ENCODE data around the gene CREB1.
A peak's percentile ranks its signal among the peaks of the same experiment; 100 is the strongest.
"Not testable (repeated sequence)": the region's sequence is repeated elsewhere in the genome, so short reads cannot be mapped to it uniquely, and the experiment has no call there.

CREB1 gene

DNA sequence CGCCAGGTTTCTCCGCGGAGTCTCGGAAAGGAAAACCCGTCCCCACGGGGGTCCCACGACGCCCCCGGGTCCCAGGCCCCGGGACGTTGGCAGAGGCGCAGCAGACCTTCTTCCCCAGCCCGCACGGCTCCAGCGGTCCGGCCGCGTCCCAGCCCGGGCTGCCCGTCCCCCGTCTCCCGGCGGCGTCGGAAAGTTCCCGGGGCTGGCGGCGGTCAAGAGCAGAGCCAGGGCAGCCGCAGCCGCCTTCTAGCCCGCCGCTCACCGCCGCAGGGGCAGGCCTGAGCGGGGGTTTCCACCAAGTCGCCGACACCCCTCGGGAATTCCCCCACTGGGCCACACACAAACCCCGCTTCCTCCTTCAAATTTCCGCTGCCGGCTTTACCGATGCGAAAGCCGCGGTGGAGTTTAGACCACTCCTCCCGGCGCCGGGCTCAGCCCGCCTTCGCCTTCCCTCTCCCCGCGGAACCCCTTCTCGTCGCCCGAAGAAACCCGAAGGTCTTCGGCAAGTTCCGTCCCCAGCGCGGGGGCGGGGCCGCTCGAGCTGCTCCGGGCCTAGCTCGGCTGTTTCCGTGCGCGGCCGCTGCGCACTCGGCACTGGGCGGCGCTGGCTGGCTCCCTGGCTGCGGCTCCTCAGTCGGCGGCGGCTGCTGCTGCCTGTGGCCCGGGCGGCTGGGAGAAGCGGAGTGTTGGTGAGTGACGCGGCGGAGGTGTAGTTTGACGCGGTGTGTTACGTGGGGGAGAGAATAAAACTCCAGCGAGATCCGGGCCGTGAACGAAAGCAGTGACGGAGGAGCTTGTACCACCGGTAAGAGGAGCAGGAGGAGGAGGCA, at the start of gene CREB1:
Gene CREB1, plus strand, starts transcription at position 633 of the 830 bp plus-strand sequence. CDS start 25,674 bp downstream, outside the sequence.
- in situ Hi-C loops (cut with MboI; ENCODE audit: low pct_unique_long_range_greater_than_20kb, low sequenced_read_pairs), result no loop called here
- DNase-seq, result peak; percentile 99

DNA sequence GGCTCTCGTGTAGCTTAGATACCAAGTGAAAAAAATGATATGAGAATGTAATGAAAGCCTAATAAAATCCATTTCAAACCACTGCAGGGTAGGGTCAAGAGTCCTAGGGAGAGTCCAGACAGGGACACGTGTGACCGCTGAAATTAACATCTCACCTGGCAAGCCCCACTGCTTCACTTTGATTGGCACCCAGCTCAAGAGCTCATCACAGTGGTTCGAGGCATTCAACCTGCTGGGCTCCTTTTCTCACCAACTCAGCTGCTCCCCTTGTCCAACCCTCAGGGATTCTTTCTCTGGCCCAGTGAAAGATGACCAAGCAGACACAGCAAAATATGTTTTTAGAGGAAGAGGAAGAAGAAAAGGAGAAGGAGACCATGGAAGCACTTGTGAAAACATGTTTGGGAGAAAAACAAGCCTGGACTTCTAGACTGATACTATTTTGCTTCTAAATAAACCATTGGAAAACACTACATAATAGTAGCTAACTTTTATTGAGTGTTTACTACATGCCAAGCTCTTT, 49.2 kb upstream of the CREB1 start:
- in situ Hi-C loops (cut with MboI; ENCODE audit: low pct_unique_long_range_greater_than_20kb, low sequenced_read_pairs), result no loop called here
- no peak for DNase-seq

DNA sequence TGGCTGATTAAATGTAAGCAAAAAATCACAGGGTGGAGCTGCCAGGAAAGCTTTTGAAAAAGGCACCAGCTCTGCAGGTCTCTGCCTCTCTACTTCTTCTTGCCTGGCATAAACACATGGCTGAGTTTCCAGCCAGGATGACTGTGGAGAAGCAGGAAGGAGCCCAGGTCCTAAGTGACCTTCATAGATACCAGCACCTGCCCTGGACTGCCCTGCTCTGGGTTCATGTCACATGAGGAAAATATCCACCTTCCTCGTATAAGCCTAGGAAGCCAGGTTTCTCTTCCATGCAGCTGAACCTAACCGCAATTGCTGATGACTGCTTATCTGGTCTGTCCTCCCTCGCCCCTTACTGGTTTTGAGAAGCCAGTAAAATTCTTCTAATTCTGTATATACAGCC, 47.8 kb upstream of the CREB1 start:
- in situ Hi-C loops (cut with MboI; ENCODE audit: low pct_unique_long_range_greater_than_20kb, low sequenced_read_pairs), result no loop called here
- peak; percentile 44 for DNase-seq

- in situ Hi-C loops (cut with MboI; ENCODE audit: low pct_unique_long_range_greater_than_20kb, low sequenced_read_pairs), result no loop called here
- DNase-seq, result no peak
Measured at GRCh38 chr2:207482630-207483029, 47.1 kb upstream of the CREB1 start.

GRCh38 chr2:207483066-207483465, 46.7 kb upstream of the CREB1 start:
- in situ Hi-C loops (cut with MboI; ENCODE audit: low pct_unique_long_range_greater_than_20kb, low sequenced_read_pairs), result no loop called here

GRCh38 chr2:207483477-207483876, 46.3 kb upstream of the CREB1 start:
- in situ Hi-C loops (cut with MboI; ENCODE audit: low pct_unique_long_range_greater_than_20kb, low sequenced_read_pairs), result no loop called here
- DNase-seq, result no peak

More at GRCh38 chr2:207483066-207483465, 46.7 kb upstream of the CREB1 start:
- DNase-seq, result no peak

- in situ Hi-C loops (cut with MboI; ENCODE audit: low pct_unique_long_range_greater_than_20kb, low sequenced_read_pairs), result no loop called here
Measured at GRCh38 chr2:207484444-207485391, 45.0 kb upstream of the CREB1 start.

DNA sequence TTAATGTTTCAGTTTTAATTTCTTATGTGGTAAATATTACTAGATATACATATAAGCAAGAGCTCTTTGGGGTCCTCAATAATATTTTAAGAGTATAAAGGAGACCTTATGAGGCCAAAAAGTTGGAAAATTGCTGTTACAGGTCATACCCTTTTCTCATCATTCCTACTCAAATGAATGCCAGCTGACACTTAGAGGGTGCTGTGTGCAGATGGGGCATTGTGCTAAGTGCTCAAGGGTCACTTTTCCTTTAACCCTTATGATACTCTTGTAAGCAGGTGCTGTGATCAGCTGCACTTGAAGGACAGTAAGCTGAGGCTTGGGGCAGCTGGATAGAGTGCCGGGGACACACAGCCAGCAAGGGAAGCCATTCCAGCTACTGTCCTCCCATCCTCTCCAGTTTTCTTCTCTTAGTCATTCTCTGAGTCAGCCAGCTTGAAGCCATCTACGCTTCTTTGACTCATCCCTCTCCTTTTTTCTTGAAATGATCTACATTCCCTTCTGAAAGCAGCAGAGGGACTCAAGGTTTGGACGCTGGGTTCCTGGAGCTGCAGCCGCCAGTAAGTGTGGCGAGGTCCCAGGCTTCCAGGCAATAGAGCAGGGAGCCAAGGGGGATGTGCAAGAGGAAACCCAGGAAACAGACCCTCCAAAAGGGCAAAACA, 42.0 kb upstream of the CREB1 start:
- in situ Hi-C loops (cut with MboI; ENCODE audit: low pct_unique_long_range_greater_than_20kb, low sequenced_read_pairs), result no loop called here
- no peak for DNase-seq

More at GRCh38 chr2:207484444-207485391, 45.0 kb upstream of the CREB1 start:
- DNase-seq, result no peak

GRCh38 chr2:207489251-207489650, 40.5 kb upstream of the CREB1 start:
- DNase-seq, result no peak
- in situ Hi-C loops (cut with MboI; ENCODE audit: low pct_unique_long_range_greater_than_20kb, low sequenced_read_pairs), result no loop called here

GRCh38 chr2:207490441-207490840, 39.3 kb upstream of the CREB1 start:
- in situ Hi-C loops (cut with MboI; ENCODE audit: low pct_unique_long_range_greater_than_20kb, low sequenced_read_pairs), result no loop called here
- DNase-seq, result no peak

GRCh38 chr2:207491086-207491485, 38.7 kb upstream of the CREB1 start:
- in situ Hi-C loops (cut with MboI; ENCODE audit: low pct_unique_long_range_greater_than_20kb, low sequenced_read_pairs), result no loop called here
- DNase-seq, result no peak

- in situ Hi-C loops (cut with MboI; ENCODE audit: low pct_unique_long_range_greater_than_20kb, low sequenced_read_pairs), result no loop called here
- no peak for DNase-seq
Measured at GRCh38 chr2:207491956-207492355, 37.8 kb upstream of the CREB1 start.

DNA sequence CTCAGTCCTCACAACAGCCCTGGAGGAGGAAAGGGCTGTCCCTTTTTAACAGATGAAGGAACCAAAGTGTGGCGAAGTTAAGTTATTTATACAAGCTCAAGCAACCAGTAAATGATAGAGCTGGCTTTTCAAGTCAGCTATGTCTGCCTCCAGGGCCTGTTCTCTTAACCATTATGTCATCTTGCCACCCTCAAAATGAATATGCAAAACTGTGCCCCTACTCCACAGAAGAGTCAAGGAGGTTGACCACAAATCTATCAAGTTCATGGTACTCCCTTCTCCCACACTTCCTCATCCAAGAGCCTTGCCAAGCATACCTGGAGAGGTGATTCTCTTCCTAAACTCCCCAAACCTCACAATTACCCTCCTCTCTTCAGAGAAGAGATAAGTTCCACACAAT, 37.3 kb upstream of the CREB1 start:
- in situ Hi-C loops (cut with MboI; ENCODE audit: low pct_unique_long_range_greater_than_20kb, low sequenced_read_pairs), result no loop called here
- peak; percentile 59 for DNase-seq

- in situ Hi-C loops (cut with MboI; ENCODE audit: low pct_unique_long_range_greater_than_20kb, low sequenced_read_pairs), result no loop called here
- no peak for DNase-seq
Measured at GRCh38 chr2:207494137-207494536, 35.6 kb upstream of the CREB1 start.

DNA sequence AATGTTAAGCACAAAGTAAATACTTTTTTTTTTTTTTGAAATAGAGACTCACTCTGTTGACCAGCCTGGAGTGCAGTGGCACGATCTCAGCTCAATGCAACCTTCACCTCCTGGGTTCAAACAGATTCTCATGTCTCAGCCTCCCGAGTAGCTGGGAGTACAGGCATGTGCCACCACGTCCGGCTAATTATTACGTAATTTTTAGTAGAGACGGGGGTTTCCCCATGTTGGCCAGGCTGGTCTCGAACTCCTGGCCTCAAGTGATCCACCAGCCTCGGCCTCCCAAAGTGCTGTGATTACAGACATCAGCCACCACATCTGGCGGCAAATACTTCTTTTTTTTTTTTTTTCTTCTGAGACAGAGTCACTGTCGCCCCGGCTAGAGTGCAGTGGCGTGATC, 32.8 kb upstream of the CREB1 start:
- in situ Hi-C loops (cut with MboI; ENCODE audit: low pct_unique_long_range_greater_than_20kb, low sequenced_read_pairs); DNase-seq: not testable (repeated sequence)

GRCh38 chr2:207497596-207497995, 32.2 kb upstream of the CREB1 start:
- in situ Hi-C loops (cut with MboI; ENCODE audit: low pct_unique_long_range_greater_than_20kb, low sequenced_read_pairs), result no loop called here
- DNase-seq, result no peak

DNA sequence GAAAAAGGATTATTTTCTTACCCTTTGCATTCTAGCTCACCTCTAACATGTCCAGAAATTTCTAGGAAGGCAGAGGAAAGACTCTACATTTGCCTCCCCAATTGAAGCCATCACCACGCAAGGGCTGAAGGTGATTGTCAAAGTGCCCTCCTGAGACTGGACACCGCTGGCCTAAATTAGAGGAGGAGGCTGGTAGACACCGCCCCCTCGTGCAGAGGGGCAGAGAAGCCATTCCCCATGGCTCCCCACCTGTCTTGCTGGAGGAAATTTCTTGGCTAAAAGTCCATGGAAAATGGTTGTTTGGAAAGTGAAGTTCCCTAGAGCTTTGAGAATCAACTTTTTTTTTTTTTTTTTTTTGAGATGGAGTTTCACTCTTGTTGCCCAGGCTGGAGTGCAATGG, 31.3 kb upstream of the CREB1 start:
- in situ Hi-C loops (cut with MboI; ENCODE audit: low pct_unique_long_range_greater_than_20kb, low sequenced_read_pairs), result no loop called here

DNA sequence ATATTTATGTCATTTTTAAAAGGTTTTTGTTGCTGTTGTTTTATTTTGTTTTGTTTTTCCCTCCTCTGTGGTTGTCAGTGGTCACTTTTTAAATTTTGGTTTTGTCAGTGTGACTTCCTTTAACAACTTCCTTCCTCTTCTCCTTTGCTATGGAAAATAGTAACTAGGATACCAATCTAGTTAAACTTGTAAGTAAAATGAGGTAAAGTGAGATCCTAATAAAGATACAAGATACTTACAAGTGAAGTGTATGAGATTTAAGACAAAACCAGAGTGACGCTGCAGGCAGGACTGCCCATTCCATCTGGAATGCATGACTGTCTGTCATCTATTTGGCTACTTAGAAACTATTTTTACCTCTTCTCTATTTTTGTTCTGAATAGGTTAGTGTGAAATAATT, 30.6 kb upstream of the CREB1 start:
- in situ Hi-C loops (cut with MboI; ENCODE audit: low pct_unique_long_range_greater_than_20kb, low sequenced_read_pairs), result no loop called here
- peak; percentile 60 for DNase-seq

More for the DNA sequence above, 31.3 kb upstream of the CREB1 start:
- no peak for DNase-seq

All from KBM-7 (cell line).